Activated naive CD8-positive, alpha-beta T cell treated with anti-CD3 and anti-CD28 coated beads, Interleukin-2, amount 10 ng/mL, durations not matched to agents 7 days and 5 days (primary cell): ENCODE data around the gene SMIM45.

Source experiments
- ATAC-seq: fragments of 150-1000 bp; cut with Tn5 transposase; one replicate; pipeline ENCODE4 v1.10.0; 2021; ENCODE audit warnings: low read depth, moderate library complexity
- POLR2A ChIA-PET: fragments of 350-600 bp; sonication (Branson Sonifier 250); formaldehyde crosslinking; loops from one replicate; lab custom pipeline; 2021; ENCODE audit warnings: antibody characterized with exemption; lab: Charles Lee
- DNase-seq: peaks from one replicate; pipeline ENCODE4 v3.0.0; 2021
- H3K27ac Mint-ChIP-seq: one replicate; pipeline ENCODE4 v1.8.0; 2022; ENCODE audit warnings: mild to moderate bottlenecking, mixed read lengths
- H3K27me3 Mint-ChIP-seq: one replicate; pipeline ENCODE4 v1.8.0; 2022; ENCODE audit warnings: mild to moderate bottlenecking, moderate library complexity, mixed read lengths
- H3K36me3 Mint-ChIP-seq: one replicate; pipeline ENCODE4 v1.8.0; 2021; ENCODE audit warnings: mild to moderate bottlenecking, mixed read lengths
- H3K4me1 Mint-ChIP-seq: one replicate; pipeline ENCODE4 v1.8.0; 2021; ENCODE audit warnings: mixed read lengths
- H3K4me3 Mint-ChIP-seq: one replicate; pipeline ENCODE4 v1.8.0; 2022; ENCODE audit warnings: mild to moderate bottlenecking, moderate library complexity, mixed read lengths
- H3K9me3 Mint-ChIP-seq: one replicate; pipeline ENCODE4 v1.8.0; 2021; ENCODE audit warnings: mixed read lengths

SMIM45 gene

GRCh38 chr22:41974691-41975290 lies 22.8 kb downstream of the SMIM45 start:
- no peaks in the 10 kb centered on the region for H3K36me3 Mint-ChIP-seq
- H3K9me3 Mint-ChIP-seq = no peaks in the 10 kb centered on the region
- no peak overlapping the region for H3K27ac Mint-ChIP-seq
- H3K4me3 Mint-ChIP-seq = no peak overlapping the region
- ATAC-seq = no peak
- H3K4me1 Mint-ChIP-seq = peaks cover 4% of the 10 kb centered on the region
- peaks cover 49% of the 10 kb centered on the region for H3K27me3 Mint-ChIP-seq
- no peak for DNase-seq
- POLR2A ChIA-PET = no interaction called here

DNA sequence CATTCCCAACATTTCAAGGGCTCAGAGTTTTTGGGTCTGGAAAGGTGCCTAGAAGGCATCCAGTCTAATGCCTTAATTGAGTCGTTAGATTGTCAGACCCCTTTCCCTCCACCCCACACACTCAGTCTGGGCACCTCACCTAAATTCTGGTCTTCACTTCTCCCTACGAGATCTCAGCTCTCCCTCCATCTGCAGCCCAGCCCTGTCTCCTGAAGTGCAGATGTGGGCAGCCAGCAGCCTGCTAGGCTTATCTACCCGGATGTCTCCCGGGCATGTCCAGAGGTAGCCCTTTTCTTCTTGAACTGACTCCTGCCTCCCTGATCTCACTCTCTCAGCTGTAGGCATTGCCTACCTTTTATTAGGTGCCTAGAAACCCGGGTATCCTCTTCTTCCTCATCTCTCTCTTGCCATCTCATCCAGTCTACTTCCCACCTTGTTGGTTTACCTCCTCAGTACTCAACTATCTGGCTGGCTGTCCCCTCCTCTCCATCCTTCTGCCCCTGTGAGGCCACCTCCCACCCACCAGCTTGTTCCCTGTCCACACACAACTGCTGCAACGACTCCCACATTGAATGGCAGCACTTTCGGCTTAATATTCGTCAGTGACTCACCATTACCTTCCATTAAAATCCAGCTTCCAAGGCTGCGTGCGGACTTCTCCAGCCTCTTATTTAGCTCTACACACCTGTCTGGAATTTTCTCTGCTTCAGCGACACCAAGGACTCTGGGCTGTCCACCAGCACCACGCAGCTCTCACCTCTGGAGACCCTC lies 23.5 kb downstream of the SMIM45 start:
- POLR2A ChIA-PET = no interaction called here

DNA sequence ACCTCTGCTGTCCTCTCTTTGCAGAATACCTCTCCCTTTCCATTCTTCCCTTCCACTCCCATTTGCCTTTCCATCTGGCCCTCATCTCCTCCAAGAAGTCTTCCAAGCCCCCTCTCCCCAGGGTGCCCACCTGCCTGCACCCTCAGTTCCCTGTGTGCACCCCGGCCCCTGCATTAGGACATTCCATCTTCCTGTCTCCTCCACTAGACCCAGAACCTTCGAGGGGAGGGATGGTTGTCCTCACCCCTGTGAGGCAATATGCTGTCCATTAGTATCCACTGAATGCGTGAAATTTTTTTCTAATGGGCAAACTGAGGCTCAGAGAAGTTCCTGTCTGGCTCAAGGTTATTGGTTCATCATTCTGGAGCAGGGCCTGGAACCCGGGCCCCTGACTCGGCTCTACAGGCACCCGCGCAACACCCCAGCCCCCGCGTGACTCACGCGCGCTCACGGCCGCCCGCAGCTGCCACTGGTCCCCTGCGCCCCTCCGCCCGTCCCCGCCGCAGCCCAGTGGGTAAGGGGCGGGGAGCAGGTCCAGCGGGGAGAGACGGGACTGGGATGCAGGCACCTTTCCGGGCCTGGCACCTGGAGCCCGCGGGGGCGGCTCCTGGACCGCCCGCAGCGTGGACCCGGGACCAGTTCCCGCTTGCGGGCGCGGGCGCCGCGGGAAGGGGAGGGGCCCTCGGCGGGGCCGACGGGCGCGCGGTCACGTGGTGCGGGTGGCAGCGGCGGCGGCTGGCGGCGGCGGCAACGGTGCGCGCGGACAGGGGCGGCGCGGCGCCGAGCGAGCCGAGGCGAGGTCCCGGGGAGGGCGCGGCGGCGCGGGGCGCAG lies 24.3 kb downstream of the SMIM45 start:
- H3K4me3 Mint-ChIP-seq = peak overlapping the region; percentile 33
- peak; percentile 67 for DNase-seq
- POLR2A ChIA-PET = no interaction called here
- H3K4me1 Mint-ChIP-seq = peaks cover 4% of the 10 kb centered on the region
- no peaks in the 10 kb centered on the region for H3K9me3 Mint-ChIP-seq
- H3K27ac Mint-ChIP-seq = peak overlapping the region; percentile 26
- H3K36me3 Mint-ChIP-seq = no peaks in the 10 kb centered on the region
- peaks cover 49% of the 10 kb centered on the region for H3K27me3 Mint-ChIP-seq
- ATAC-seq = peak; percentile 58

More for the DNA sequence above, 23.5 kb downstream of the SMIM45 start:
- DNase-seq (no peak), ATAC-seq (no peak)
- Mint-ChIP-seq H3K4me1 (peaks cover 4% of the 10 kb centered on the region), H3K9me3 (no peaks in the 10 kb centered on the region), H3K4me3 (peak overlapping the region; percentile 33), H3K27ac (no peak overlapping the region), H3K36me3 (no peaks in the 10 kb centered on the region), H3K27me3 (peaks cover 49% of the 10 kb centered on the region)

- Mint-ChIP-seq H3K27me3 (peaks cover 49% of the 10 kb centered on the region), H3K4me3 (peak overlapping the region; percentile 22)
- no peak for DNase-seq
Measured at GRCh38 chr22:41976961-41977566, 25.1 kb downstream of the SMIM45 start.

DNA sequence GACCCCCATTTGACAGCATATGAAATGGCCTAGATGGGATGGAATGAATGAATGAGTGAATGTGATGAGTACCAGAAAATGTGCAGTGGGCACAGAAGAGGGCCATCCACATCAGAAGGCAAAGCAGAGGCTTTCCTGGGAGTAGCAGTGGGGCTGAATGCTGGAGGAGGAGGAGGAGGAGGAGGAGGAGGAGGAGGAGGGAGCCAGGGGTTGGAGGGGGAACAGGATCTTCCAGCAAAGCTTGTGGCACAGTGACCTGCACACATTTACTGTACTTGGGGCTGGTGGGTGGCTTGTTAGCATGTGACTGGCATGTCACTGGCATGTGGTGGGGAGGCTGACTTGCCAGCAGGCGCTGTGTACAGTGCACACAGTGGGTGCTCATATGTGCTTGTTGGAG lies 26.8 kb downstream of the SMIM45 start:
- no peak overlapping the region for H3K4me3 Mint-ChIP-seq
- H3K9me3 Mint-ChIP-seq = no peaks in the 10 kb centered on the region
- H3K4me1 Mint-ChIP-seq = peaks cover 6% of the 10 kb centered on the region
- POLR2A ChIA-PET = no interaction called here
- ATAC-seq (no peak), DNase-seq (no peak)
- peaks cover 47% of the 10 kb centered on the region for H3K27me3 Mint-ChIP-seq
- H3K36me3 Mint-ChIP-seq = no peaks in the 10 kb centered on the region
- H3K27ac Mint-ChIP-seq = no peak overlapping the region

More at GRCh38 chr22:41976961-41977566, 25.1 kb downstream of the SMIM45 start:
- Mint-ChIP-seq H3K4me1 (peaks cover 4% of the 10 kb centered on the region), H3K27ac (no peak overlapping the region), H3K9me3 (no peaks in the 10 kb centered on the region), H3K36me3 (no peaks in the 10 kb centered on the region)
- ATAC-seq = no peak
- POLR2A ChIA-PET = no interaction called here

GRCh38 chr22:41979423-41980250 lies 27.7 kb downstream of the SMIM45 start:
- Mint-ChIP-seq H3K27ac (no peak overlapping the region), H3K9me3 (no peaks in the 10 kb centered on the region), H3K4me1 (peaks cover 6% of the 10 kb centered on the region), H3K36me3 (no peaks in the 10 kb centered on the region), H3K4me3 (no peak overlapping the region), H3K27me3 (peaks cover 39% of the 10 kb centered on the region)
- ATAC-seq (no peak), DNase-seq (no peak)
- POLR2A ChIA-PET = no interaction called here

DNA sequence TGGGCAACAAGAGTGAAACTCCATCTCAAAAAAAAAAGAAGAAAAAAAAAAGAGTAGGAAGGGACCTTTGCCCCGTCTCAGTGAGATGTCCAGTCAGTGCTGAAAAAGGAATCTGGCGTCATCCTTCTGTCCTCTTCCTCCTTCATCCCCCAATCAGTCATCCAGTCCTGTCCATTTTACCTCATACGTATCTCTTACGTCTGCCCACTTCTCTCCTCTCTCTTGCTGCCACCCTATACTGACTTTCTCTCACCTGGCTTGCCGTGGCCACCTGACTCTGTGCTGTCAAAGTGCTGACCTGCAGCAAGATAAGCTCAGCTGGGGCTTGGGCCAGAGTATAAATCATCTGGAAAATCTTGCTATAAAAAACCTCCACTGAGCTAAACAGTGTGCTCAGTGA lies 30.9 kb downstream of the SMIM45 start:
- Mint-ChIP-seq H3K36me3 (no peaks in the 10 kb centered on the region), H3K4me3 (no peak overlapping the region), H3K4me1 (peaks cover 2% of the 10 kb centered on the region), H3K9me3 (no peaks in the 10 kb centered on the region), H3K27me3 (peaks cover 19% of the 10 kb centered on the region), H3K27ac (no peak overlapping the region)
- DNase-seq (no peak), ATAC-seq (no peak)
- POLR2A ChIA-PET = interaction anchor here (0.7 kb wide), 1 partner anchor 93 kb away, joined by 3 read pairs; no protein-coding TSS in a partner anchor

DNA sequence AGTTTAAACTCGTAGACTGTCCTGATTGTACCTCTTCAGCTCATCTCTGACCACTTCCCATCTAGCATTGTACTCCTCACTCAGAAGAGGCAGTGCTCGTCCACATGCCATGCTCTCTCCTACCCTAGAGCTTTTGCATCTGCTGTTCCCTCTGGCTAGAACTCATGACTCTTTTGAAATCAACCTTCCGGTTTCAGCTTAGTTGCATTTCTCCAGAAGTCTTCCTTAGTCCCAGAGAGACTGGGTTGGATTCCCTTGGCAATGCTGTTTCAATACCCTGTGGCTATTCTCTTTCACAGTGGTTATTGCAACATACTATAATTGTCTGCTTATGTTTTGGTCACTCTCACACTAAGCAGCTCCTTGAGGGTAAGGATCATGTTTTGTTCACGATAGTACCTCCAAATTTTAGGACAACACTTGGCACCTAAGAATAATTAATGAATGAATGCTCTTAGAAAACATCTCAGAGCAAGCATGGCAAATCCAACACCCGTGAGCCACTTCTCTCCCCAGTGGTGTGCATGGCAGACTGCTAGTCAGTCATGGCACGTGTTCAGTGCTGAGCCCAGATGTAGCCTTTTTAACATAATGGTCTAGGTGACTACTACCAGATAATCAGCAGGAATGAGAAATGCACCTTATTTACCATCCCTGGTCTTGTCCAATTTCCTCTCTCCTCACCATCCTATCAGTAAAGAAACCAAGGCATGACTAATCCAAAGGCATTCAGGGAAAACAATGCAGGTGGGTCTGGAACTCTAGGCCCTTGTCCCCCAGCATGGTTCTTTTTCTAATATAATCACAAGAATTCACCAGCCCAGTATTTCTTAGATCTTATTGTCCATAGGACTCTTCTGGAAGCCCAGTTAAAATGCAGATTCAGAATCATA lies 31.8 kb downstream of the SMIM45 start:
- Mint-ChIP-seq H3K27ac (no peak overlapping the region), H3K9me3 (no peaks in the 10 kb centered on the region), H3K4me1 (peaks cover 2% of the 10 kb centered on the region), H3K27me3 (peaks cover 12% of the 10 kb centered on the region), H3K36me3 (no peaks in the 10 kb centered on the region), H3K4me3 (no peak overlapping the region)
- DNase-seq = no peak
- POLR2A ChIA-PET = no interaction called here
- ATAC-seq = no peak

- no peak overlapping the region for H3K4me3 Mint-ChIP-seq
- H3K27me3 Mint-ChIP-seq = peaks cover 8% of the 10 kb centered on the region
- DNase-seq (no peak), ATAC-seq (no peak)
- no peaks in the 10 kb centered on the region for H3K36me3 Mint-ChIP-seq
- no peaks in the 10 kb centered on the region for H3K9me3 Mint-ChIP-seq
- H3K4me1 Mint-ChIP-seq = peaks cover 2% of the 10 kb centered on the region
- H3K27ac Mint-ChIP-seq = no peak overlapping the region
- POLR2A ChIA-PET = interaction anchor here (0.5 kb wide), 1 partner anchor 32 kb away, joined by 4 read pairs; no protein-coding TSS in a partner anchor
Measured at GRCh38 chr22:41987276-41987675, 35.3 kb downstream of the SMIM45 start.

GRCh38 chr22:41989246-41989645 lies 37.3 kb downstream of the SMIM45 start:
- DNase-seq = no peak
- Mint-ChIP-seq H3K27ac (no peak overlapping the region), H3K27me3 (peaks cover 8% of the 10 kb centered on the region), H3K4me3 (no peak overlapping the region), H3K36me3 (no peaks in the 10 kb centered on the region), H3K9me3 (no peaks in the 10 kb centered on the region), H3K4me1 (no peaks in the 10 kb centered on the region)
- ATAC-seq = no peak
- POLR2A ChIA-PET = no interaction called here

- Mint-ChIP-seq H3K9me3 (no peaks in the 10 kb centered on the region), H3K27ac (no peak overlapping the region), H3K4me1 (peaks cover 9% of the 10 kb centered on the region), H3K36me3 (no peaks in the 10 kb centered on the region), H3K27me3 (peaks cover 14% of the 10 kb centered on the region), H3K4me3 (no peak overlapping the region)
- ATAC-seq (no peak), DNase-seq (no peak)
- POLR2A ChIA-PET = no interaction called here
Measured at GRCh38 chr22:41991111-41991510, 39.2 kb downstream of the SMIM45 start.

DNA sequence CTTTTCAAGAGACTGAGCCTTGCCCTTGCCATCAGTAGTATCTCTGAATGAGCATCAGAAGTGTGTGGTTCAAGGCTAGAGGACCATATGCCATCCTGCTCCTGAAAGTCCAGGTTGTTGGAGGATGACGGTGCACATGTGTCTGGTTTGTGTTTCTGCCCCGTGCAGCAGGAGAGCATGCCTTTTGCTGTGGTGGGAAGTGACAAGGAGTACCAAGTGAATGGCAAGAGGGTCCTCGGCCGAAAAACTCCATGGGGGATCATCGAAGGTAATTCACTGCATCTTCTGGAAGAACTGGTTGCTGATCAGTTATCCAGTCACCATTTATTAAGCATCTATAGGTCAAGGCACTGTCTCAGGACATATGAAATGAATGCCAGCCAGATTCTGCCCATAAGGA lies 40.5 kb downstream of the SMIM45 start:
- Mint-ChIP-seq H3K4me3 (no peak overlapping the region), H3K9me3 (no peaks in the 10 kb centered on the region), H3K27ac (no peak overlapping the region), H3K36me3 (no peaks in the 10 kb centered on the region), H3K27me3 (peaks cover 20% of the 10 kb centered on the region), H3K4me1 (peaks cover 9% of the 10 kb centered on the region)
- ATAC-seq = no peak
- POLR2A ChIA-PET = no interaction called here
- peak; percentile 4 for DNase-seq
